Right ventricle myocardium superior (tissue), 1 donor: ENCODE data around the gene NAIF1. TPM values are rescaled to one million over a fixed set of nuclear protein-coding genes. Genes with fewer than 3 reads are reported as not detected.
"Not testable (repeated sequence)": the region's sequence is repeated elsewhere in the genome, so short reads cannot be mapped to it uniquely, and the experiment has no call there.

Source experiments
- ATAC-seq: fragments of 200-7000 bp; cut with Tn5 transposase; one replicate; pipeline ENCODE4 v1.9.1; 2020; ENCODE audit warnings: mild to moderate bottlenecking; ENCODE audit not compliant: poor library complexity
- DNase-seq: peaks from one replicate; pipeline ENCODE4 v3.0.0-alpha.2; 2020
- intact Hi-C: fragments of 100-400 bp; cut with DNase I; formaldehyde crosslinking; loops from one replicate; pipeline ENCODE4 v1.11.2; 2022
- total RNA-seq: library from RNA; stranded (reverse); fragmentation: NEBNext Ultra II Directional; extraction: Animal tissue kit (Norgen Biotek cat#: 25700); gene quantifications from one replicate; pipeline ENCODE4 v1.2.1, GENCODE V29; 2021
- donor health status: DM: no; HTN: yes; CAD: no; lungs with severe emphysema.

Gene NAIF1
- total RNA-seq, 1 donor from 2014 or later = 4.5 TPM

DNA sequence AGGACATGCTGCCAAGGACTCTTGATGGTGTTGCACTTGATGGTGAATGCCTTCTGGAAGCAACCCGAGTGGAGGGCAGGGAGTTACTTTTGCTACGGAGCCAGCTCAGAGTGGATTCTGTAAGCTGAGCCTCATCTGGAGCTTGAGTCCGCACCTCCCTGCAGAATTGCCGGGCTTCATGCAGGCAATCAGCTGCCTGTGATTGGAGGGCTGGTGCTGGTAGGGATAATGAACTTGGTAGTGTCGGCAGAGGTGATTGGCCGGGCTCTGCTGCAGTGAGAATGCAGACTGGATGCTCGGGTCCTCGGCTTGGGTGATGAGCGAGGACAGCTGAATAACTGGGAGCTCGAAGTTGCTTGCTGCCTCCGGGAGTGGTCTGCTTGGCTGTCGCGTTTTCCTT lies 24.0 kb upstream of the NAIF1 start:
- peak; percentile 23 for ATAC-seq
- DNase-seq = peak; percentile 78
- intact Hi-C loops = no loop called here

DNA sequence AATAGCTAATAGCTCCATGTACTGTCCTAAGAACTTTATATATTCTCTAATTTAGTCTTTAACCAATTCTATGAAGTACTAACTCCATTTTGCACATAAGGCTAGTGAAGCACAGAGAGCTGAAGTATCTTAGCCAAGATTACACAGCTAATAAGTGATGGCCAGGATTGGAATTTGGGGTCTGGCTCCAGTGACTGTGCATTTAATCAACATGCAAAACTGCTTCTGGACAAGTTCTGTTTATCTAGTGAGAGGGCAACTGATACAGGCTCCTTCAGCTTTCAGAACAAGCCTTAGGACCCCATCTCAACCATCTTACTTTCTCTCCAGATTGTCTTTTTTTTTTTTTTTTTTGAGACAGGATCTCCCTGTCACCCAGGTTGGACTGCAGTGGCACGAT lies 22.2 kb upstream of the NAIF1 start:
- no peak for DNase-seq
- intact Hi-C loops = no loop called here
- ATAC-seq = no peak

DNA sequence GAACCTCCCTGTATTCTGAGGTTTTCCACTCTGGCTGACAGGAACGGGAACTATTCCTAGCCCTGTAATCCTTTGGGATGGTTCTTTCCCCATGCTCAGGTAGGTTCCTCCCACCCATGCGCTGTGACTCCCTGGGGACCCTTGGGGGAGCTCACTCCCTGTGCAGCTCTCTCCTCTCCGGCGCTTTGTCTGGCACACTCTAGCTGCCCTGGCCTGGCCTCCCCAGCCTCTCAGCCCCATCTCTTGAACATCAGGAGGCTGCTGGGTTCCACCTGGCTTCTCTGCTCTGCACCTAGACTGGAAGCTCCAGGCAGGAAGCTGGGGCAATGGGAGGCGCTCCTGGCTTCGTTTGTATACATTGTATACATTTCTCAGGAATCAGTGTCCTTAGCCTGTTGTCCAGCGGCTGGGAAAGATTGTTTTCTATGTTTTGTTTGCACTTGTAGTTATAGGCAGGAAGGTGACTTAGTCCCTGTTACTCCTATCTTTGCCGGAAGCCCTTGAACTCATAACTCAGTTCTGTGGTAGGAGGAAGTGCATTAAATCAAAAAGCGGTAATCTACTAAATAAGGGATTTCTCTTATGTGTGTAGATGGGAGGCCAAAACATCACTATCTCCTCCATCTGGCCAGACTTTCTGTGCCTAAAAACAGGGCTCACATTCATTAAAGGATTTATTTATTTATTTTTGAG lies 21.3 kb upstream of the NAIF1 start:
- DNase-seq = no peak
- intact Hi-C loops = no loop called here

GRCh38 chr9:128087262-128087661 lies 20.1 kb upstream of the NAIF1 start:
- ATAC-seq (no peak), DNase-seq (no peak)
- intact Hi-C loops = no loop called here

More for the DNA sequence above, 21.3 kb upstream of the NAIF1 start:
- ATAC-seq = no peak

GRCh38 chr9:128085943-128086342 lies 18.8 kb upstream of the NAIF1 start:
- intact Hi-C loops = no loop called here
- no peak for ATAC-seq
- no peak for DNase-seq

GRCh38 chr9:128084746-128085145 lies 17.6 kb upstream of the NAIF1 start:
- intact Hi-C loops = no loop called here
- DNase-seq (no peak), ATAC-seq (no peak)

DNA sequence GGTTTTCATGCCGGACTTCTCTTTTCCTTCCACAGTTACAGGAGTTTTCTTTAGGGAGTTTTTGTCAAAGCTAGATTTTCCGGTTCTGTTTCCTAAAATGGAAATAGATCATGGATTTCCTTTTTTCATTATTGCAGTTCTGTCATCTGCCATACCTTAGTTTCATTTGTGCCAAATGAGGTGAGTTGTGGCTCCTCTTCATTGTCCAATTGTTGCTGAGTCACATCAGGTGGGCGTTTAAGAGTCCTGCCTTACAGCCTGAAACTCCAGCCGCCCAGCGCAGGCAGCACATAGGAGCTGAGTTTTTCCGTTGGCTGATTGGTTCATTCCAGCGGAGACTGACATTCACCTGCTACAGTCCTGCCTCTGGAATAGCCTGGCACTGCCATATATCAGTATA lies 15.0 kb upstream of the NAIF1 start:
- DNase-seq = no peak
- no peak for ATAC-seq
- intact Hi-C loops = no loop called here

DNA sequence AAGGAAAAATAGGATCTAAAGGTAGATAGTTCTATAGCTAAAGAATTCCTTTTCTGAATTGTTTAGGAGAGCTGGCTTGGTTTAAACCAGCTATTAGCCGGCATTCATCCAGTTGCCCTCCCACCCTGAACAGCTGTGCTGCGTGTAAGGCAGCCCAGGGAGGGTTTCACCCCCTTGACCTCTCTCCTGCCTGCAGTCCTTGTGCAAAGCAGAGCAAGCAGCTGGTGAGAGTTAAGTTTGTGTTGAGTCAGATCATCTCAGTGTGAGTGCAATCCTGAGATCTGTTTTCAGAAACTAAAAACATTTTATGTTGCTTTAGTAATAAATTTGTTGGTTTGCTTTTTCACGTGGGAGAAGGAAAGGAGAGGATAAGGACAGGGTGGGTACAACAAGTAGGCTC lies 13.9 kb upstream of the NAIF1 start:
- peak; percentile 70 for ATAC-seq
- intact Hi-C loops = no loop called here
- DNase-seq = no peak

DNA sequence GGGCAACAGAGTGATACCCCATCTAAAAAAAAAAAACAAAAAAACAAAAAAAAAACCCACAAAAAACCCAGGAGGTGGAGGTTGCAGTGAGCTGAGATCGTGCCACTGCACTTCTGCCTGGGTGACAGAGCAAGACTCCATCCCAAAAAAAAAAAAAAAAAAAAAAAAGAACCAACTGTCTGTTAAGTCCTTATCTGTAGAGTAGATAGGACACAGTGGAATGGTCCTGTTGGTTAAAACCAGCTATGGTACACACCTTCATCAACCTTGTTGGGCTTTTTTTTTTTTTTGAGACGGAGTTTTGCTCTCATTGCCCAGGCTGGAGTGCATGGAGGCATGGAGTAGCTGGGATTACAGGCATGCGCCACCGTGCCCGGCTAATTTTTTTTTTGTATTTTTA lies 13.1 kb upstream of the NAIF1 start:
- intact Hi-C loops = no loop called here
- DNase-seq (no peak), ATAC-seq (no peak)

GRCh38 chr9:128078504-128079434 lies 11.6 kb upstream of the NAIF1 start:
- ATAC-seq (no peak), DNase-seq (no peak)
- intact Hi-C loops = no loop called here

DNA sequence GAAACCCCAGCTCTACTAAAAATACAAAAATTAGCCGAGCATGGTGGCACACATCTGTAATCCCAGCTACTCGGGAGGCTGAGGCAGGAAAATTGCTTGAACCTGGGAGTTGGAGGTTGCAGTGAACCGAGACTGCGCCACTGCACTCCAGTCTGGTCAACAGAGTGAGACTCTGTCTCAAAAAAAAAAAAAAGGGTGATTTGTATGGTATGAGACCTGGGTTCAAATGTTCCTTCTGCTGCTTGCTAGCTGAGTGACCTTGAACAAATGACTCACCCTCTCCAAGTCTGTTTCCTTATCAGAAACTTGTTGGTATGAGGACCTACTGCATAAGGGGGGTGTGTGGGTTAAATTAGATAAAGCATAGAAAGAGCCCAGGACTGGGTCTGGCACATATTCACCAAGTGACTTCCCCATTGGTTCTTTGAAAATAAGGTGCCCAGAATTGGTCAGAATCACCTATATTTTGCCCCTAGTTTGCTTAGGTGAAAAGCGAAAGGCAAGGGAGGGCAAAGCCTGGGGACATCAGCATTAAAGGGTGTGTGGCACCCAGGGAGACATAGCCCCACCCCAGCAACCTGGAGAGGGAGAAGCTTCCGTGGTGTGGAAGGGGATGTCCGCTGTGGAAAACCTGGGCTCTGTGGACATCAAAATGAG lies 10.9 kb upstream of the NAIF1 start:
- DNase-seq (no peak), ATAC-seq (no peak)
- intact Hi-C loops = no loop called here

DNA sequence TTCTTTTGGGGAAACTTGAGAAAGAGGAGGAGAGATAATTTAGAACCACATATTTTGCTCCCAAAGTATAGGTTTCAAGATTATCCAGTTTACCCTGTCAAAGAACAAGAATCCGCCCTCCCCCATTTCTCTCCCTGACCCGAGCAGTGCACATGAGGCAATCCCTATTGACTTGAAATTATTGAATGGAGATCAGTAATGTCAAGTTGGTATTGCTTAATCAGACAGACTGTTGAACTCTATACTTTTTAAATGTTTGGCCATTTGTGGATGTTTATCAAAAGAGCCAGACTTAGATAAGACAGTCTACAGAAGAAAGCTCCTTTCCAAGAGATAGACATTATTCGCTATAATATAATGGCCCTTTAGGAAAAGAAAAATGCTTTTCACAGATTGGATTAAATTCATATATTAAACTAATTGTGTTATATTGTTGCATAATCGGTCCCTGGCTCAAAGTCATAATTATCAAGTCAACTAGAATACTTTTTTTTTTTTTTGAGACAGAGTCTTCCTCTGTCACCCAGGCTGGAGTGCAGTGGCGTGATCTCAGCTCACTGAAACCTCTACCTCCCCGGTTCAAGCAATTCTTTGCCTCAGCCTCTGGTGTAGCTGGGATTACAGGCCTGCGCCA lies 6.2 kb upstream of the NAIF1 start:
- DNase-seq = no peak
- intact Hi-C loops = no loop called here
- ATAC-seq = peak; percentile 15

DNA sequence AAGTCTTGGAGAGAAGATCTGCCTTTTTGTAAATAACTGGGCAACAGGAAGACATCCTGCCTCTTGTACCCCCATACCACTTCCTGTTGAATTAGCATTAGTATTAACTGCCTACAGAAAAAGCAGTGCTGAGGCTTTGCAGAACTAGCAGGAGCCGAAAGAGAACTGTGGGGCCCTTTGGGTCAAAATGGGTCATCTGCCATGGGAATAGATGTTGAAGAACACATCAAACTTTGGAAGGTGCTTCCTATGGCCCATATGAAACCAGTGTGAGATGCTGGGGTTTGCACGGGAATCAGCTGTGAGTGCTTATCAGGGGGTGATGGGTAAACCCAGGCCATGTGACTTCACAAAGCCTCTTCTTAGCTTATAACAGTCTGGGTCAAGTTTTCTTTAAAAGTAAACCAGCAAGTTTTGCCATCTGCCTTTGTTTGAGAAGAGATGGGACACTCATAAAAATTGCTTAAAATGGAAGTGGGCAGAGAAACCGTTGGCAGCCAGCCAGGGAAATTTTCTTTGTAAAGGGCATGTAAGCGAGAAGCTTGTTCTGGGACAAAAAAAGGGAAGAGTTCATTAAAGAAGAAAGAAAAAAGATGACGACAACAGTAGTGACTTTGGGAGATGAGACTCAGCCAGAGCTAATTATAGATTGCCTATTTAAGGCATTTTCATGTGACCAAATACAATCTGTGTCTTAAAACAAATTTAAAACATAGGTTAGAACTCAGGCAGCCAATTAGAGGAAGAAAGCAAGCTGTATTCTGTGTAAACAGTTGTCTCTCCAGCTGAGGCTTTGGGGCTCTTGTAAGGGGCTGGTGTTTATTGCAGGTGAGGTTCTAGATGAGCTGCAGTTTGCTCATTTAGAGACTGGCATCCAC lies 5.3 kb upstream of the NAIF1 start:
- DNase-seq (peak; percentile 80), ATAC-seq (no peak)
- intact Hi-C loops = no loop called here

- ATAC-seq, intact Hi-C loops, DNase-seq: not testable (repeated sequence)
Observed at GRCh38 chr9:128071475-128071874, 4.4 kb upstream of the NAIF1 start.

DNA sequence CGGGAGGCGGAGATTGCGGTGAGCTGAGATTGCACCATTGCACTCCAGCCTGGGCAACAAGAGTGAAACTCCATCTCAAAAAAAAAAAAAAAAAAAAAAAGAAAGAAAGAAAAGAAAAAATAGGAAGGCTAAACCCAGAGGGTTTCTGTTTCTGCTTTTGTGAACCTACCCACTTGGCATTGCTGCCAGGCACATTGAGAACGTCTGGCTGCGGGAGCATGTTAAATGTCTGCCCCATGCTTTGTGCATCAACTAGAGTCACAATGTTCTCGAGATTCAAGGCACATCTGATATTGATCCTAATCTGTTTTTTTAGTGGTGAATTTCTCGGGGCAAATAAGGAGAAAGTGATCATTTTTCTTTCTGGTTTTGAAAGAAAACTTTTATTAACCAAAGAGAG lies 3.8 kb upstream of the NAIF1 start:
- ATAC-seq = no peak
- no peak for DNase-seq
- intact Hi-C loops = no loop called here

- intact Hi-C loops = no loop called here
- no peak for DNase-seq
- ATAC-seq = no peak
Observed at GRCh38 chr9:128068386-128069205, 1.5 kb upstream of the NAIF1 start.

DNA sequence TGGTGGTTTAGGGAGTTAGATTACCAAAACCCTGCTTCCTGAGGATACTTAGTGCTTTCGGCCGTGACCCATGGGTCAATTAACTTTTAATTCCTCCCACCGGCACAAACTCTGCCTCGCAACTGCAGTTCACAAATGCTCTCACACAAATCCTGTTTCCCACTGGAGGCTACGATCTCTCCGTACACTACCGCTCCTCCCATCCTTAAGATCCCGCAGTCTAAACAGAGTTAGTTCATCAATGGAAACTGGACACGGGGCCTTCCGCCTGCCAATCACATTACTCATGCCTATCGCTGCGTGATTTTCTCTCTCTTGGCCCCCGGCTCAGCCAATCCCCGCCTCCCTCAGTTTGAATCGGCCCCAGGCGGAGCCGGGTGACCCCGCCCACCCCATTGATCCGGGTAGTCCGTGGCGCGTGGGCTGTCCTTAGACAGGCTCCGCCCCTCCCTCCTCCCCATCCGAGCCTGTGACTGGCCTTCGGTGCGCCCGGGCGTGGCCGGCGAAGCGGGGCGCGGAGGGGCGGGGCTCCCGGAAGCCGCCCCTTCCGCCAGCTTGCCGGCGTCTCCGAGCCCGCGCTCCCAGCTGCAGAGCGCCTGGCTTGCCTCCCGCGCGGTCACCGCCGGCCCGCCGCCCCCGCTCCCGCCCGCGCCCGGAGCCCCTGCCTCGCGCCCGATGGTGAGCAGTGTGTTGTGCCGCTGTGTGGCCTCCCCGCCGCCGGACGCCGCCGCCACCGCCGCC lies 695 bp upstream of the NAIF1 start, which contains the start of gene SLC25A25:
TSS of gene SLC25A25 (plus strand) at position 588 of the 741 bp plus-strand sequence. CDS start at position 676, 88 bp downstream.
- intact Hi-C loops = no loop called here
- ATAC-seq = peak; percentile 95
- peak; percentile 100 for DNase-seq
